ENCODE measurements around the gene IDI1.
"Not testable (repeated sequence)": the region's sequence is repeated elsewhere in the genome, so short reads cannot be mapped to it uniquely, and the experiment has no call there.

The IDI1 gene

GRCh38 chr10:1034758-1035157 lies 14.2 kb downstream of the IDI1 start:
- peak; percentile 39 for DNase-seq (ENCODE audit: low read depth)

GRCh38 chr10:1033601-1034000 lies 15.3 kb downstream of the IDI1 start:
- peak; percentile 56 for DNase-seq (ENCODE audit: low read depth)

DNA sequence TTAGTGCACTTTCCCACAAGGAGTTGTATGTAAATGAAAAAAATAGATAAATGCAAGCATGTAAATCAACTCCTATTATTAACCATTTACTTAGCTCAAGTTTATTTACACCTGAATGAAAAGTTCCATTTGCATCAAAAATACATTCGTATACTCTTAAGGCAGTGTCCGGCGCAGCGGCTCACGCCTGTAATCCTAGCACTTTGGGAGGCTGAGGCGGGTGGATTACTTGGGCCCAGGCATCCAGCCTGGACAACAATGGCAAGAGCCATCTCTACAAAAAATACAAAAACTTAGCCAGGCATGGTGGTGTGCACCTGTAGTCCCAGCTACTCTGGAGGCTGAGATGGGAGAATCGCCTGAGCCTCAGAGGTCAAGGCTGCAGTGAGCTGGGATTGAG lies 19.1 kb downstream of the IDI1 start:
- DNase-seq (ENCODE audit: low read depth) = no peak

- no peak for DNase-seq (ENCODE audit: low read depth)
Measured at GRCh38 chr10:1026578-1026977, 22.3 kb downstream of the IDI1 start.

GRCh38 chr10:1025683-1026082 lies 23.2 kb downstream of the IDI1 start, which contains the start of gene IDI2:
IDI2 (minus strand) TSS chr10:1025859; CDS start chr10:1024723, 1,136 bp downstream.
- no peak for DNase-seq (ENCODE audit: low read depth)

DNA sequence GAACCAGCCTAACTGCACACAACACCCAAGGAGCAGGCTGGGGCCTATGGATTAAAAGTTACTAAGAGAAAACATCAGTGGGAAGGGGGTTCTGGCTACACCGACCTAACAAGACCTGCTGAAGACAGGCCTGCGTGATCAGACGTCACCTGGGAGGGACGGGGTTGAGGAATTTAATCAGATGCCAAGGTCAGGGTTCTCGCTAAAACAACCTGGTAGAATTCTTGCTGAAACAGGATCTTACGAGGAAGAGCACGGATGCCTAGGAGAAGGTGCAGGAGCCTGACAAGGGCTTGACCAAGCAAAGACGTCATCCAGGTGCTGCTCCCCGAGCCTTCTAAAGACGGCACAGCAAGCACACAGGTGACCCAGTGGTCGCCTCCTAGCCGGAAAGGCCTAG lies 24.8 kb downstream of the IDI1 start:
- no peak for DNase-seq (ENCODE audit: low read depth)

- no peak for DNase-seq (ENCODE audit: low read depth)
Measured at GRCh38 chr10:1022413-1022812, 26.5 kb downstream of the IDI1 start.

DNA sequence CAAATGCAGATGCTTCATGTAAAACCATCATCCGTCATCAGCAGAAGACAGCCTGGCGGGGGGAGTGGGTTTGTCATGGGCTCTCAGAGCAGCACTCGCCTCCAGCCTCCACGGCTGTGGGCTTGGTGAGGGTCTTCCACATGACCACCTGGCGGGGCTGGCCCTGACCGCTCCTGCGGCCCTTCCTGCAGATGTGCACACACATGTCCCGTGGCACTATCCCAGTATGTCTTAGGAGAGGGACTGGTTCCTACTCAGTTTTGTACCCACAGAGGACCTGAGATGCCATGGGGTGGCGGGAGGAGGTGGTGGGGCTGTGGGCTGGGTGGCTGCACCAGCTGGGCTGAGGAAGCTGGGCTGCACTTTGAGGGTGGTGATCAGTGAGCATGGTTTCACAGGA lies 28.0 kb downstream of the IDI1 start:
- DNase-seq (ENCODE audit: low read depth) = no peak

GRCh38 chr10:1020460-1020859 lies 28.5 kb downstream of the IDI1 start:
- no peak for DNase-seq (ENCODE audit: low read depth)

DNA sequence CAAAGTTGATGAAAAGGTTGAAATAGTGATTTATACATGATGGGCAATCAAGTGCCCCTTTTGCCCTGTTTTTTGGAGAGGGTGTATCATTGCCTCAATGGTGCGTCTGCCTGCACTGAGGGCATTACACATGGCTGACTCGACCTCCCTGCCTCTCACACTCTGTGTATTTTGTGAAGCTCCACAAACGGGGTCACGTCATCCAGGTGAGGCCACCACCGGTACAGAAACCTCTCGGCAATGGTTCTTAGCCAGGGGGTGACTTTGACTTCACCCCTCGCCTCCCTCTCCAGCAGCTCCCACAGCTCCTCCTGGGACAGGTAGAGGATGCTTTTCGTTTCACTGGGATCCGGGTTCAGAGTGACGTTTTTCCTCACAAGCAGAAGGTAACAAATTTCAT lies 29.6 kb downstream of the IDI1 start:
- DNase-seq (ENCODE audit: low read depth) = no peak

- DNase-seq (ENCODE audit: low read depth) = no peak
Measured at GRCh38 chr10:1015688-1016087, 33.2 kb downstream of the IDI1 start.

GRCh38 chr10:1011696-1012095 lies 37.2 kb downstream of the IDI1 start:
- DNase-seq (ENCODE audit: low read depth) = no peak

- no peak for DNase-seq (ENCODE audit: low read depth)
Measured at GRCh38 chr10:1010703-1011102, 38.2 kb downstream of the IDI1 start.

DNA sequence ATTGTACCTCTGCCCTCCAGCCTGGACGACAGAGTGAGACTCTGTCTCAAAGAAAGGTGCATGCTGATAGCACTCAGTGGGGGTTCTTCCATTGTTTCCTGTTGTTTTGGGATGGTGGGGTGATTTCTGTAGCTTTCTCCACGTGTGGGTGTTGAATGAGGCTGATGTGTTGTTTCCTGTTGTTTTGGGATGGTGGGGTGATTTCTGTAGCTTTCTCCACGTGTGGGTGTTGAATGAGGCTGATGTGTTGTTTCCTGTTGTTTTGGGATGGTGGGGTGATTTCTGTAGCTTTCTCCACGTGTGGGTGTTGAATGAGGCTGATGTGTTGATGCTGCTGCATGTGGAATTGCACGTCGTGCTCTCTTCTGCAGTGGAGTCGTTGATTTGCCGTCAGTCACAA lies 39.0 kb downstream of the IDI1 start:
- DNase-seq (ENCODE audit: low read depth) = not testable (repeated sequence)

DNA sequence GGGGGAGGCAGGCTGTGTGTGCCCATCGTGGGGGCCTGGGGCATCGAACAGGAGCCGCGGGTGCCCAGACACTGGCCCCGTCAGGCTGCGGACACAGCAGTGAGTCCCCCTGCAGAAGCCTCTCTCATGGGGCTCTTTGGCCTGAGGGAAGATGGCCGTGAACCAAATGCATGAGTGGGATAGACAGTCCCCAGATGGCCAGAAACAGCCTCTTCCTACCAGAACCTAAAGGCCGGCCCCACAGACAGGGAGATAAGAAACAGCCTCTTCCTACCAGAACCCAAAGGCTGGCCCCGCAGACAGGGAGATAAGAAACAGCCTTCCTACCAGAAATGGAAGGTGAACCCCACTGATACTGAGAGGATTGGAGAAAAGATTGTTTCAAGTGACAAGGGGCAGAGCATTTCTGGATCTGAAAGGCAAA lies 39.8 kb downstream of the IDI1 start:
- no peak for DNase-seq (ENCODE audit: low read depth)

DNA sequence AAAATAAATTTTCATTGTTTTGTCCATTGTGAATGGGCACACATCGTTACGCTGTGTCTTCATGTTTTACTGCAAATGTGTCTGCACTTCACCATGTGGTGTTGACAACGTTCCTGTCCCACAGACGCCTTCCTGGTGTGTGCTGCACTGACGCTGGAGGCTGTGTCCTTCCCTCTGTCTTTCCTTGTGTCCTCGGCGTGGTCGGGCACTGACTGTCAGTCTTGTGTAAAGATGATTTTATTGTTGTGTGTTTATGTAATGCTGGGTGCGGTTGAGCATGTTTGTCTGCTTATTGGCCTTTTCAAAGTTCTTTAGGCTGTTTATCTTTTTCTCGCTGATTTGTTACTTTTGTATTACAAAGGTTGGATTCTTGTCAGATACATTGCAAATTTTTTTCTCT lies 41.3 kb downstream of the IDI1 start:
- DNase-seq (ENCODE audit: low read depth) = no peak

DNA sequence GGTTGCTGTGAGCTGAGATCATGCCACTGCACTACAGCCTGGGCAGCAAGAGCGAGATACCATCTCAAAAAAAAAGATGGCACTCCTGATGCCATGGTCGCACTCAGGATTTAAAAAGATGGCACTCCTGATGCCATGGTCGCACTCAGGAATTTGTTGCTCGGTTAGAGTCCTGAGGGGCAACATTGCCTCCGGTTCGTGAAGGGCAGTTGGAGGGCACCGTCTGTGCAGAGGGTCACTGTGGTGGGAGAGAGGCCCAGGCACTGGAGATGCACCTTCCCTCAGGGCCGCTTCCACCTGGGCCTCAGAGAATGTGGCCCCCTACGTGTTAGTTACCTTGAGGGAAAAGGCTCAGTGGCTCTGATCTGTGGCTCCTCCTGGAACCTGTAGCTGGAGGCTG lies 42.3 kb downstream of the IDI1 start:
- no peak for DNase-seq (ENCODE audit: low read depth)

GRCh38 chr10:1003884-1004670 lies 44.8 kb downstream of the IDI1 start:
- DNase-seq (ENCODE audit: low read depth) = no peak

GRCh38 chr10:1002425-1003006 lies 46.4 kb downstream of the IDI1 start:
- no peak for DNase-seq (ENCODE audit: low read depth)

DNA sequence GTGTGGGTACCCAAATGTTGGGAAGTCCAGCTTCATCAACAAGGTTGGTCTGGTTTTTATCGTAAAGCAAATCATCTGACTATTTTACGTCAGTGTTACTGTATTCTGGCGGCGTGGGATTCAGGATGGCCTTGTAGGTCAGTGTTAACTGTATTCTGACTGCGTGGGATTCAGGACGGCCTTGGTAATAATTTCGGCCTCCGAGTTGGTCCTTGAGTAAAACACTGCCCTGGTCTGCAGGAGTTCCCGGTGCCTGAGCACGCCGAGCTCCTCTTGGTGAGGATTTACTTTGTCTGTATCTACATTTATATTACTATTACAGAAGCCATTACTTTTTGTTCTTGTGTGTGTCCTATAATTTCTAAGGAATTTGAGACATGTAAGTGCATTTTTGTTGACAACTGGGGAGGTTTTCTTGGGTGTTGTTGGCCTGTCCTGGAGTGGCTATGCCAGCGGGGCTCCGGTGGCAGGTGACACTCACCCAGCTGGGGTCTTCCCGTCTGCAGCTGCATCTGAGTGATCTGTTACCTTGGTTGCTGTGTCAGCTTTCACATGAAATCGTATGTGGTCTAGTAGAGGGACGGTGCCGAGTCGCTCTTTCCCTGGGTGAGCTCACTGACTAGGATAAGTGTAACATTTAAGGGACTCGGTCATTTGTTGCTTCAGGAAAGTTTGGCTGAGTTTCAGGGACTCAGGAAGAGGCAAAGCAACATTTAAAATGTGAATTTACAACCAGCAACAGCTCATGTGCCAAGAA lies 51.5 kb downstream of the IDI1 start:
- DNase-seq (ENCODE audit: low read depth) = no peak

- no peak for DNase-seq (ENCODE audit: low read depth)
Measured at GRCh38 chr10:996031-996430, 52.9 kb downstream of the IDI1 start.

- DNase-seq (ENCODE audit: low read depth) = no peak
Measured at GRCh38 chr10:995559-995926, 53.4 kb downstream of the IDI1 start.

Measured in fibroblast of gingiva (primary cell).